GM21360 (cell line): Measurements from ENCODE around the gene SH3BGRL3.
"Not testable (repeated sequence)": the region's sequence is repeated elsewhere in the genome, so short reads cannot be mapped to it uniquely, and the experiment has no call there.

Experiments
- ATAC-seq: cut with Tn5 transposase; IDR thresholded peaks from one replicate; pipeline ENCODE4 v1.9.1; 2021; ENCODE audit warnings: mild to moderate bottlenecking, moderate library complexity; ENCODE audit not compliant: unreplicated experiment

SH3BGRL3 gene

GRCh38 chr1:26314501-26314900, 34.6 kb downstream of the SH3BGRL3 start:
- ATAC-seq: no peak

GRCh38 chr1:26315874-26316850, 36.3 kb downstream of the SH3BGRL3 start:
- ATAC-seq: no peak

DNA sequence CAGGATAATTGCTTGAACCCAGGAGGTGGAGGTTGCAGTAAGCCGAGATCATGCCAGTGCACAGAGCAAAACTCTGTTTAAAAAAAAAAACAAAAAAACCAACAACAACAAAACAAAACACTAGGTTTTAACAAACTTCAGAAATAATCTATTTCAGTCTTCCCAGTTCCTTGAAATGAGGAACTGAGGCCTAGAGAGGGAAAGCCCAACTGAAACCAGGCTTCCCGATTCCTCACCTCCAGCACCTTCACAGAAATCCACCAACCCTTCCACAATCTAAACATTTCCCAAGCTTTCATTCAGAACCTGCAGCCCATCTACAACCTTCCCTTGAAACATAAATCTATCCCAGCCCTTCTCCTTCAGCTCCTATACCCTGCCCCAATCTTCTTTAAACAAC, 37.3 kb downstream of the SH3BGRL3 start:
- ATAC-seq: no peak

DNA sequence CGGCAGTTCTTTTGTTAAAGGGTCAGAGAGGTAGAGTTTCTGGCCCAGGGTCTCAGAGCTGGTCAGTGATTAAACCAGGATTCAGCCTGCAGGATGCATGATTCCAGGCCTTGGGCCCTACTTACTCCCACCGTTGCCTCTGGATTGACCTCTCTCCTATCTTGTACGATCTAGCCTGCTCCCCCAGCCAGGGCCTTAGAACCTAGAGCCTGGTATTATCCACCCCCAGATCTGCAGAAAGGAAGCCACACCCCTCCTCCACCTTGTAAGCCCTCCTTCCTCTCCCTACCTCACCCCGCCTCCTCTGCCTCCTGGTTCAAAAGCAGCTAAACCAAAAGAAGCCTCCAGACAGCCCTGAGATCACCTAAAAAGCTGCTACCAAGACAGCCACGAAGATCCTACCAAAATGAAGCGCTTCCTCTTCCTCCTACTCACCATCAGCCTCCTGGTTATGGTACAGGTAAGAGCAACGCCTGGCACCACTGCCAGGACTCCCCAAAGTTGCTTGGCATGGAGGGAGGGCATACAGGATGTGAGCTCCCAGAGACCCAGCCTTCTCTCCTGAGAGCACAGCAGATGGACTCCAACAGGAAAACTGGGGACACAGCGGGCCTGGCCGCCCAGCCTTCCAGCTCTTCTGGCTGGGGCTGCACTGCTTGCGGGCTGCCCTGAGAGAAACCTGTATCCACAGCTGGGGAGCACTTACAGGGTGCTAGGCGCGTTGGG, 37.9 kb downstream of the SH3BGRL3 start, which contains the start of gene CD52:
Gene CD52 (plus strand): TSS at position 347 of the 726 bp plus-strand sequence. CDS start 60 bp downstream, at position 407.
- no peak for ATAC-seq

GRCh38 chr1:26318338-26319064, 38.6 kb downstream of the SH3BGRL3 start:
- no peak for ATAC-seq

GRCh38 chr1:26320896-26321295, 41.0 kb downstream of the SH3BGRL3 start:
- ATAC-seq: no peak

DNA sequence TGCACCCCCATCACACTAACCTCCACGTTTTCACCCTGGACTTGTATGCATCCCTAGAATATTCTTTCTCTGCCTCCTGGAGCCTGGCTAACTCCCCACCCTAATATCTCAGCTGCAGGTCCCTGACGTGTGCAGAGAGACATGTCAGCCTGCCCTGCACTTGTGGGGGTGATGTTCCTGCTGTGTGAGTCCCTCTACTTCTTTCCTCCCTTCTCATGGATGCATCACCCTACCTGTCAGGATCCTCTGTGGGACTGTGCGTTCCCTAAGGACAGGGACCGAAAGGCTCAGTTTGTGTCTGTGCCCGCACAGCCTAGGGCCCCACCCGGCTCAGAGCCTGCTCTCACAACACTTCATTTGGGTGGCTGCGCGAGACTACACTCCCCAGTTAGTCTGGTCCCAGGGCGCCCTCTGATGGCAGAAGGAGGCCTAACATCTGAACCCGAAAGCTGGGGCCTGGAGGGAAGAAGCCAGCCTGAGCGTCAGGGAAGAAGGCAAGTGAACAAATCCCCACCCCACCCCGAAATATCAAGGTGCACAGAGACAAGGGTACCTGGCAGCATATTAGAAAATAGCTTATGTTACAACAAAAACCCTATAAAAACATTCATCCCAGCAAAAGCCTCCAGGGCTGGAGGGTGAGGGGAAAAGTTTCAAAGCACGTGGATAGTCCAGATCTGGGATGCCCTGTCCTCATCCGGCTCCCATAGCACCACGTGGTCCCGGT, 41.6 kb downstream of the SH3BGRL3 start:
- no peak for ATAC-seq

GRCh38 chr1:26322042-26322331, 42.1 kb downstream of the SH3BGRL3 start:
- ATAC-seq: no peak

DNA sequence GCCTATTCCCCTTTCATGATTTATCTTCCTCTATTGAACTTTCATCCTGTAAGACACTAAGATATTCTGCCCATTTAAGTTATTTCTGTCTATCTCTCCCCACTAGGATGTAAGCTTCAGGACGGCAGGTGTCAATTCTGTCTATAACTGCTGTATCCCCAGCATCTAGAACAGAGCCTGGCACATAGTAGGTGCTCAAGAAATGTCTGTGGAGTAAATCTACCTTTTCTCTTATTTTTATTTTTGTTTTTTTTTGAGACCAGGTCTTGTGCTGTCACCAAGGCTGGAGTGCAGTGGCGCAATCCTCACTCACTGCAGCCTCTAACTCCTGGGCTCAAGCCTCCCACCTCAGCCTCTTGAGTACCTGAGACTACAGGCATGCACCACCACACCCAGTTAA, 43.5 kb downstream of the SH3BGRL3 start:
- ATAC-seq: no peak

GRCh38 chr1:26324550-26324949, 44.7 kb downstream of the SH3BGRL3 start:
- no peak for ATAC-seq

DNA sequence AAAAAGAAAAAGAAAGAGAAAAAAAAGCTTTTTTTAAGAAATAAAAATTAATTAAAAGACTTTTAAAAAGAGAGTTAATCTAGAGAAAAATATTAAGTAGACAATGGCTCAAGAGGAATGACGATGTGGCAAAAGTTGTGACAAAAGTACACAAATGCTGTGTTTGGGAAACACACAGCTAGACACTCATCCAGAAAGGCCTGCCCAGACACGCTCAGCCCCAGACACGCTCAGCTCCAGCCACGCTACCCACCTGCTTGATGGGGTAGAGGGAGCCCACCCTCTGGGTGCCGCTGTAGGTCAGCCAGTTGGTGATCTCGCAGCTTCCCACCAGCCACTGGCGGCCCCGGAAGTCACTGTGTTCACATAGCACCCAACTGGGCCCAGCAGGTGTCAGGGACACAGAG, 48.1 kb downstream of the SH3BGRL3 start:
- ATAC-seq: no peak

- no peak for ATAC-seq
Measured at GRCh38 chr1:26328597-26328996, 48.7 kb downstream of the SH3BGRL3 start.

DNA sequence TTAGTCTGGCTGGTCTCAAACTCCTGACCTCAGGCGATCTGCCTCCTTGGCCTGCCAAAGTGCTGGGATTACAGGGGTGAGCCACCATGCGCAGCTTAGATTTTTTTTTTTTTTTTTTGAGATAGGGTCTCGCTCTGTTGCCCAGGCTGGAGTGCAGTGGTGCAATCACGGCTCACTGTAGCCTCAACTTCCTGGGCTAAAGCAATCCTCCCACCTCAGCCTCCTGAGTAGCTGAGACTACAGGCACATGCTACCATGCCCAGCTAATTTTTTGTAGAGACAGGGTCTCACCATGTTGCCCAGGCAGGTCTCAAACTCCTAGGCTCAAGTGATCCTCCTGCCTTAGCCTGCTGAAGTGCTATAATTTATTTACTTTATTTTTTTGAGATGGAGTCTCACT, 49.5 kb downstream of the SH3BGRL3 start:
- ATAC-seq: not testable (repeated sequence)

GRCh38 chr1:26330276-26330675, 50.4 kb downstream of the SH3BGRL3 start:
- ATAC-seq: no peak
